Kidney epithelial cell (primary cell): ENCODE results near the gene ROR1. TPM values are rescaled to one million over a fixed set of nuclear protein-coding genes. Genes with fewer than 3 reads are reported as not detected.

Experiments used
- DNase-seq: peaks from one replicate; pipeline ENCODE4 v3.0.0-alpha.2; 2010; ENCODE audit warnings: low read depth
- H3K27me3 ChIP-seq: 2 replicates; pipeline ENCODE4 v1.6.0; 2011; ENCODE audit warnings: low read length; ENCODE audit not compliant: control insufficient read depth, insufficient read depth
- H3K36me3 ChIP-seq: 2 replicates; pipeline ENCODE4 v1.5.1; 2011; ENCODE audit warnings: low read length; ENCODE audit not compliant: control insufficient read depth, insufficient read depth
- H3K4me3 ChIP-seq: 2 replicates; pipeline ENCODE4 v1.5.1; 2011; ENCODE audit warnings: low read depth, mild to moderate bottlenecking, control low read depth, low read length
- CTCF ChIP-seq: IDR thresholded peaks from 2 replicates; pipeline ENCODE4 v1.5.1; 2011; ENCODE audit warnings: mild to moderate bottlenecking, moderate library complexity, low read length, control low read depth, inconsistent platforms; ENCODE audit not compliant: insufficient read depth, poor library complexity, severe bottlenecking
- total RNA-seq: library from RNA; depleted of rRNA; stranded (reverse); fragments of >200 nt; gene quantifications from 2 replicates; pipeline ENCODE4 v1.2.3, GENCODE V29; 2015

Gene ROR1
- total RNA-seq, 1 donor from 2014 or later, result 21.5 TPM

GRCh38 chr1:63874278-63874880 is 100.6 kb downstream of the ROR1 start:
- H3K36me3 ChIP-seq, result no peaks in the 10 kb centered on the region
- no peaks in the 10 kb centered on the region for H3K27me3 ChIP-seq
- DNase-seq, result no peak
- H3K4me3 ChIP-seq, result no peak overlapping the region
- no peak for TF ChIP-seq CTCF

- H3K27me3 ChIP-seq, result no peaks in the 10 kb centered on the region
- no peak for DNase-seq
- H3K36me3 ChIP-seq, result no peaks in the 10 kb centered on the region
- H3K4me3 ChIP-seq, result no peak overlapping the region
- no peak for TF ChIP-seq CTCF
Observed at GRCh38 chr1:63875636-63876035, 101.8 kb downstream of the ROR1 start.

- H3K36me3 ChIP-seq, result no peaks in the 10 kb centered on the region
- DNase-seq, result no peak
- no peak overlapping the region for H3K4me3 ChIP-seq
- TF ChIP-seq CTCF, result no peak
- H3K27me3 ChIP-seq, result no peaks in the 10 kb centered on the region
Observed at GRCh38 chr1:63877021-63877767, 103.4 kb downstream of the ROR1 start.

GRCh38 chr1:63877816-63878215 is 104.0 kb downstream of the ROR1 start:
- H3K4me3 ChIP-seq, result no peak overlapping the region
- H3K36me3 ChIP-seq, result no peaks in the 10 kb centered on the region
- no peak for TF ChIP-seq CTCF
- DNase-seq, result peak; percentile 88
- H3K27me3 ChIP-seq, result no peaks in the 10 kb centered on the region

GRCh38 chr1:63878932-63879331 is 105.1 kb downstream of the ROR1 start:
- H3K4me3 ChIP-seq, result no peak overlapping the region
- no peaks in the 10 kb centered on the region for H3K36me3 ChIP-seq
- H3K27me3 ChIP-seq, result no peaks in the 10 kb centered on the region
- no peak for DNase-seq
- no peak for TF ChIP-seq CTCF

- TF ChIP-seq CTCF, result no peak
- no peak for DNase-seq
- Histone ChIP-seq H3K4me3 (no peak overlapping the region), H3K27me3 (no peaks in the 10 kb centered on the region), H3K36me3 (no peaks in the 10 kb centered on the region)
Observed at GRCh38 chr1:63880958-63881576, 107.2 kb downstream of the ROR1 start.
